GM19099 (cell line): Measurements from ENCODE around the gene SP1.

Experiments
- POLR2A ChIP-seq: IDR thresholded peaks from 3 replicates; pipeline ENCODE4 v1.6.1; 2011; ENCODE audit warnings: low read depth; ENCODE audit not compliant: insufficient read length; ENCODE audit errors: extremely low read depth

The SP1 gene

DNA sequence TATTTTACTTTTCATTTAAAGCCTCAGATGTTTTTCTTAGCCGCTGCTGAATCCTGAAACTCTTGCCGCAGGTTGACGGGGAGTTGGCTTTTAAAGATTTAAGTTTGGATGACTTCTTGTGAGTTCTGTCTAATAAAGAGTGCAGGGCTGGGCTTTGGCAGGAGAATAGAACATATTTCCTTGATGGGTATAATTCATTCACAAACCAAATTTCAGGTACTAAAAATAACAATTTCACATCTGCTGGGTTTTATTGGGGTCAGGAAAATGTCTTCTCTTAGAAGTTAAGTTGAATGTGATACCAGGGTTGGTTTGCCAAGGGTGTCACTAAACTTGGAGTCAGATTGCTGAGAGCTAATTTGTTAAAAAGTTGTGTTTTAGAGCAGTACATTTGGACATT, 9.7 kb downstream of the SP1 start:
- TF ChIP-seq POLR2A, result no peak

DNA sequence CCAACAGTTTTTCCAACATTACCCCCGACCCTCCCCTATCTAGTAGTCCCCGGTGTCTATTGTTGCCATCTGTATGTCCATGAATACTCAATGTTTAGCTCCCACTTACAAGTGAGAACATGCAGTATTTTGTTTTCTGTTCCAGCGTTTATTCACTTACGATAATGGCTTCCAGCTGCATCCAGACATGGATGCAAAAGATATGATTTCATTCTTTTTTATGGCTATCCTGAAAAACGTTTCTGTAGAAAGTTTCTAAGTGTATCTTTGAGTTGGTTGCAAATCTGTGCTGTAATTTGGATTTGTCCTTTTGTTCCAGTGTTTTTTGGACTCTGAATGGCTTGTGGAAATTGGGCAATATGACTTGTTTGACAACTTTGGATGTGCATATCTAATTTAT, 11.7 kb downstream of the SP1 start:
- no peak for TF ChIP-seq POLR2A

DNA sequence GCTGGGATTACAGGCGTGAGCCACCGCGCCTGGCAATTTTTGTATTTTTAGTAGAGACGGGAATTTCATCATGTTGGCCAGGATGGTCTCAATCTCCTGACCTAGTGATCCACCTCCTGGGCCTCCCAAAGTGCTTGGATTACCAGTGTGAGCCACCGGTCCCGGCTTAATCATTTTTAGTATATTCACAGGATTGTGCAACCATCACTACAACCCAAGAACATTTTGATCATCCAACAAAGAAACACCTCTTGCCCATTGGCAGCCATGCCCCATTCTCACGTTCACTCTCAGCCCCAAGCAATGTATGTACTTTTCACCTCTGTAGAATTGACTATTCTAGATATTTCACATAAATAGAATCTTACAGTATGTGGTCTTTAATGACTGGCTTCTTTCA, 19.9 kb downstream of the SP1 start:
- no peak for TF ChIP-seq POLR2A

DNA sequence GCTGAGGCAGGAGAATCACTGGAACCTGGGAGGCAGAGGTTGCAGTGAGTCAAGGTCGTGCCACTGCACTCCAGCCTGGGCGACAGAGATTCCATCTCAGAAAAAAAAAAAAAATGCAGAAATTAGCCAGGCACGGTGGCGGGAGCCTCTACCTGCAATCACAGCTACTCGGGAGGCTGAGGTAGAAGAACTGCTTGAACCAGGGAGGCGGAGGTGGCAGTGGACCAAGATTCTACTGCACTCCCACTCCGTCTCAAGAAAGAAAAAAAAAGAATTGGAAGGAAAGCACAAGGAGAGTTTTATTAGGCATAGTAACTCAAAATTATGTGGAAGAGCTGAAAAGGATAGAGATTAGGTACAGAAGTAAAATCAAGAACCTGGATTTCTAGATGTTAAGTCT, 22.9 kb downstream of the SP1 start:
- no peak for TF ChIP-seq POLR2A

DNA sequence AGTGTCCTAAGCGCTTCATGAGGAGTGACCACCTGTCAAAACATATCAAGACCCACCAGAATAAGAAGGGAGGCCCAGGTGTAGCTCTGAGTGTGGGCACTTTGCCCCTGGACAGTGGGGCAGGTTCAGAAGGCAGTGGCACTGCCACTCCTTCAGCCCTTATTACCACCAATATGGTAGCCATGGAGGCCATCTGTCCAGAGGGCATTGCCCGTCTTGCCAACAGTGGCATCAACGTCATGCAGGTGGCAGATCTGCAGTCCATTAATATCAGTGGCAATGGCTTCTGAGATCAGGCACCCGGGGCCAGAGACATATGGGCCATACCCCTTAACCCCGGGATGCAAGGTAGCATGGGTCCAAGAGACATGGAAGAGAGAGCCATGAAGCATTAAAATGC, 31.0 kb downstream of the SP1 start:
- no peak for TF ChIP-seq POLR2A

DNA sequence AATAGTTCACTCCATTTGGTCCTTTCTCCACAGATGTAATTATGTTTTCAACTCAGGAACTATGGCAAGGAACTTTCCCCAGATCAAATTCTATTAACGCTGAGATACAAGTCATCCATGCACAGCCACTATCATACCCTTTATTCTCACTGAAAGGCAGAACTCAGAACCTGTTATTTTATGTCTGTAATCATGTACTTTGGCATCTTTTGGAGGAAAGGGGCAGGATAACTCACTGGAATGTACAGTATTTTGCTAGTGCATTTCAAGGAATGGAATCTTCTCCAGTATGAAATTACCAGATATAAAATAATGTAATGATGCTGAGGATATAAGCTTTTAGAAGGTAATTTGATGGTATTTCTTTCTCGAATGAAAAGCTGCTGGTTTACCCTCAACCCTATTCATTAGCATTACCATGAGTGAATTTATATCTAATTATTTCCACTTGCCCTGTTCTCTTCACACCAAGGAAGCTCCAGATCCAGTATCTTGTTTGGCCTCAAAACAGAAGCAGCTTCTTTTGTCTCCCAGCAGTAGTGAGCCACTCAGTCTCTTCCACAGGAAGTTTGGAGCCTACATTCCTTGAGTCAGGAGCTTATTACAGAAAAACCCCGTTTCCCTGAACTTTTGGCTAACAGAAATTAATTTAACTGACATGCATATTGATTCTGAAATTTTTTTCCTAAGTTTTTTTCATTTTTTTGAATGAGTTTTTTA, 33.7 kb downstream of the SP1 start:
- no peak for TF ChIP-seq POLR2A

DNA sequence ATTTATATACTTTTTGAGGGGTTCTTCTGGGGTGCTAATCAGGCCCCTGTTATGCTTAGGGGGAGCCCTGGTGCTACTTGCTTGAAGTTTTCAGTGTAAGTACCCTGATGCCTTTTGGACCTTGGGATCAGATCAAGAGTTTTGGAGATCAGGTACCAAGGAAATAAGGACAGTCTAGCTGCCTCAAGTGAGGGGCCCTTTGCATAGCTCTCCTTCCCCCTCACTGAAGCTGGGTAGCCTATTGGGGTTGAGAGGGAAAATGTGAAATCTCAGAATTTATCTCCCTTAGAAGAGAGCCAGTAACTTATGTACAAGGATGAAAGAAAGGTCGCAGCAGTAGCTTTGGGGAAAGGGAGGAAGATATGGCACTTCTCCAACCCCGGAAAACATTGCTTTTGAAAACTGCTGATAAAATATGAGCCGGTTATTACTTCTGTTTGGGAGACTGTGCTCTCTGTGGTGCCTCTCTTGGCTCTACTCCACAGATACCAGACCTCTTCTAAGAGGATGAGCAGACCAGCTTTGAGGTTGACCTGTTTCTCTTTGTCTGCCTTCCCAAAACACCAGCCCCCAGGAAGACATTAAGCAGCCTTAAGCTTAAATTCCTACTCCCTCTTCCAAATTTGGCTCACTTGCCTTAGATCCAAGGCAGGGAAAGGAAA, 34.9 kb downstream of the SP1 start:
- no peak for TF ChIP-seq POLR2A

DNA sequence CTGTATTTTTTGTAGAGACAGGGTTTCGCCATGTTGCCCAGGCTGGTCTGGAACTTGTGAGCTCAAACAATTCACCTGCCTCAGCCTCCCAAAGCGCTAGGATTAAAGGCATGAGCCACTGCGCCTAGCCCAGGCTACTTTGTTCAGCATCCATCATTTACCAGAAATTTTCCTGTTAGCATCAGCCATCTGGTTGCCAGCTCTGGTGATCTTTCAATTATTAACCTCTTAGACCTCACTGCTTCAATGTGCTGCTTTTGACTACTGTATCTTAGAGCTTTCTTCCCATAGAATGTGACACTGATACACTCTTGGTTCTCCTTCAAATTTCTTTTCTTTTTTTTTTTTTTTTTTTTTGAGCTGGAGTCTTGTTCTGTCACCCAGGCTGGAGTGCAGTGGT, 38.2 kb downstream of the SP1 start:
- TF ChIP-seq POLR2A, result no peak

DNA sequence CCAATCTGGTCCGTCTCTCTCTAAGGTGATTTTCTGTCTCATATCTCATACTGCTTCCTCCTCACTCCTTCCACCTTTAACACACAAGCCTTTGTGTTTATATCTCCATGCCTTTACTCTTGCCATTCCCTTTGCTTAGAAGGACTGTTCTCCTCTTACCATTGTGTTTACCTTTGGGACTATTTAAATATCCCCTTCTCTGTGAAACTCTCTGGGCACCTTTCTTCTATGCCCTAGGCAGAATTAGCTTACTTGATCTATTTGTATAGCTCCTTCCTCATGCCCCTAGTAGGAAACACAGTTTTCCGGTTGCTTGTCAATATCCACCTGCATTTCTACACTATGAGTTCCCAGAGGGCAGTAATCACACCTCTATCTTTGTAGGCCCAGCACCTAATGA, 39.8 kb downstream of the SP1 start:
- no peak for TF ChIP-seq POLR2A

DNA sequence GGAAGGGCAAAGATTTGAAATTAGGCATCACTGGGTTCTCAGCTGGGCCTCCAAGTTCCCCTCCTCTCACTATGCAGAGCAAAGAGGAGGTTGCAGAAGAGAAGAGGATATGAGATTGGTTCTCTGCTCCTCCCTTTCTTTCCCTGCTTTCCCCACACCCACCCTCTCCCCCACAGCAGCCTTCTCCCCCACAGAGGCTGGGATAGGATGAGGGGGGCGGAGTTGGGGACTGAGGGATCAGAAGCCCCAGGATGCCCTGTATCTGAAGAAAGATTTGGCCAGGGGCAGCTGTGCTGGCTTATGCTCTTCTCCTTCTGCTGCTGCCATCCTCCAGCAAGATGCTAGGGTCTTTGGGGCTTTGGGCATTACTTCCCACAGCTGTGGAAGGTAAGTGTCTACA, 43.6 kb downstream of the SP1 start, which contains the start of gene AMHR2:
Gene AMHR2 (plus strand): TSS at position 259 of the 400 bp plus-strand sequence. CDS start 80 bp downstream, at position 339.
- no peak for TF ChIP-seq POLR2A

DNA sequence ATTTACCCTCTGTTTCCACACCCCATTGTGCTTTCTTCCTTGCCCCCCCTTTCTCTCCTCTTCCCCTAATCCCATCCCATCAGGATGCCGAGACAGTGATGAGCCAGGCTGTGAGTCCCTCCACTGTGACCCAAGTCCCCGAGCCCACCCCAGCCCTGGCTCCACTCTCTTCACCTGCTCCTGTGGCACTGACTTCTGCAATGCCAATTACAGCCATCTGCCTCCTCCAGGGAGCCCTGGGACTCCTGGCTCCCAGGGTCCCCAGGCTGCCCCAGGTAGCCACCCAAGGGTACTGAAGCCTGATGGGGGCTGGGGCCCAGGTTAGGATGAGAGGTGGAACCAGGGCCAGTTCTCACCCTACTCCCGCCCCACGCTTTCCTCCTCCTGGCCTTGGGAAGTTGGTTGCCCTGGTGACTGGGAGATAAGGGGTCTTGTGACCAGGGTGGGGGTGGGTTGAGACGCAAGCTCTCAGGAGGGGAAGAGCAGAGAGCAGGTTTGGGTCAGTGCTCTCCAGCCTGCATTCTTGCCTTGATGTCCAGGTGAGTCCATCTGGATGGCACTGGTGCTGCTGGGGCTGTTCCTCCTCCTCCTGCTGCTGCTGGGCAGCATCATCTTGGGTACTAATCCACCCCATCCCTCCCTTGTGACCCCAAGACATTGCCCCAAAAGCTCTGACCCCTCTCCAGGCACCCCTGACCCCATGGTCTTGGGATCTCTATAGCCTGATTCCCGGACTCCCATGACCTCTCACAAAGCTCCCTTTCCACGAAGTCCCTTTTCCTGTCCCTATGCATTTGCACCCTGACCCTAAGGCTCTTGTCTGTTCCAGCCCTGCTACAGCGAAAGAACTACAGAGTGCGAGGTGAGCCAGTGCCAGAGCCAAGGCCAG, 44.9 kb downstream of the SP1 start:
- TF ChIP-seq POLR2A, result no peak

DNA sequence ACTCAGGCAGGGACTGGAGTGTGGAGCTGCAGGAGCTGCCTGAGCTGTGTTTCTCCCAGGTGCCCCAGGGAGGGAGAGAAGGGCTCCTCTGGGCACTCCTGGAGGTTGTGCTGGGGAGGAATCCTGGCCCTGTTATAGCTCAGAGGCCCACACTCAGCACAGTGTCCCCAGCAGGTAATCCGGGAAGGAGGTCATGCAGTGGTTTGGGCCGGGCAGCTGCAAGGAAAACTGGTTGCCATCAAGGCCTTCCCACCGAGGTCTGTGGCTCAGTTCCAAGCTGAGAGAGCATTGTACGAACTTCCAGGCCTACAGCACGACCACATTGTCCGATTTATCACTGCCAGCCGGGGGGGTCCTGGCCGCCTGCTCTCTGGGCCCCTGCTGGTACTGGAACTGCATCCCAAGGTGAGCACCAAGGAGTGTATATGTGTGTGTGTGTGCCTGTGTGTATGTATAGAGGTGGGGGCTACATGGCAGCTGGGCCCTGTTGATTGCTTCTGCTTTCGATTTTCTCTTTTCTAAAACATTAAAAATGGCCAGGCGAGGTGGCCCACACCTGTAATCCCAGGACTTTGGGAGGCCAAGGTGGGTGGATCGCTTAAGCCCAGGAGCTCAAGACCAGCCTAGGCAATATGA, 45.7 kb downstream of the SP1 start:
- no peak for TF ChIP-seq POLR2A

DNA sequence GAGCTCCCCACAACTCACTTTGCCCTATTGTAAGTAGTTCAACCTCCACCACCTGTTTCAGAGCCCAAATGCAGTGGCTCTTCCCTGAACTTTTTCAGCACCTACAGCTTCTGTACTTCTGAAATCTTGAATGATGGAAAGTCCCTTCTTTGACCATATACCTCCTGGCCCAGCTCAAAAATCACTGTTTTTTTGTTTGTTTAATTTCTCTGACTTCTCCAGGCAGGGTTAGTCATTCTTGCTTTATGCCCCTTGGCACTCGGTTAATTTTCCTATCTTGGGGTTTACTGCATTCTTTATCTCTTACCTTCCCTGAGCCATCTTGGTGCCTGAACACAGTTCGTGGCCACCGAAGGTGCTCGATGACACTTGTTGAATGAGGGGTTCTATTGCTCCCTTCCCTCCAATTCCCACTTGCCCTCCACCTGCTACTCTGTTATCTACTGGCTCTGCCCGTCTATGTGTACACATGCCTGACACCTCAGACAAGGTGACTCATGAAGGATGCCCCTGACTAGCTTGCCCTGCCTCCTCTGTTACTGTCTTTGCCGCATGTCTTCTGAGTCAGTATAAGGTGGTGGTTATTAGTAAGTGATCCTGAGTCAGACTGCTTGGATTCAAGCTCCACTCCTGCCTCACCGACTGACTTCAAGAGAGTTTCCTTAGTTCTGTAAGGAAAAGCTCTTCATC, 48.1 kb downstream of the SP1 start:
- TF ChIP-seq POLR2A, result no peak

DNA sequence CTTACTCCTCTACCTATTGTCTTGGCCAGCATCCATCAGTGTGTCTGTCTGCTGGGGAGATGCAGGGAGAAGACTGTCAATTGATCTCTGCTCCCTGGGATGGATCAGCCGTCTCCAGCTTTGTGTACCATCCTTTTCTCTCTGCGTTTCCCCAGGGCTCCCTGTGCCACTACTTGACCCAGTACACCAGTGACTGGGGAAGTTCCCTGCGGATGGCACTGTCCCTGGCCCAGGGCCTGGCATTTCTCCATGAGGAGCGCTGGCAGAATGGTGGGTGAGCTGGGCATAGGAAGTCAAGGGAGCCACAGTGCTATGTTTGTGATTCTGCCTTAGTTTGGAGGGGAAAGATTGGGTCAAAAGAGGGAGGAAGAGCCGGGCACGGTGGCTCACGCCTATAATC, 48.8 kb downstream of the SP1 start:
- no peak for TF ChIP-seq POLR2A
